ENCODE results near the gene KIF5B. TPM values are rescaled to one million over a fixed set of nuclear protein-coding genes. Genes with fewer than 3 reads are reported as not detected.

The KIF5B gene
- total and polyA plus RNA-seq, 2 of the 8 experiments (the other 6 are each of a cell fraction or from before 2014, with no cell fraction given) = 9.8 to 68.4 TPM

DNA sequence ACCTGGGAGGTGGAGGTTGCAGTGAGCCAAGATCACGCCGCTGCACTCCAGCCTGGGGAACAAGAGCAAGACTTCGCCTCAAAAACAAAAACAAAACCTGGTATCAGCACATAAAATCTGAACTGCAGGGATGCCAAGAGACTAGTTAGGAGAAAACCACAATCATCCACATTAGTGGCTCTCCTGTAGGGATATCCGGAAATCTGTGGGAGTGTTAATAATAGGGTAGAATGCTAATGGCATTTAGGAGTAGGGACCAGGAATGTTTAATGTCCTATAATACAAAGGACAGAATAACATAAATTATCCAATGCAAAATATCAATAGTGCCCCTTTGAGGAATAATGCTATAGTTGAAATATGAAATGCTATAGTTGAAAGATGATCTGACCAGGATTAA is 24.3 kb downstream of the KIF5B start:
- H2BK5ac ChIP-seq (ENCODE audit: low read depth, low read length) = no peak overlapping the region
- H3K9ac ChIP-seq (replicated peaks in 1 of 4; ENCODE audit: extremely low read depth in 1 of 4, low read depth in 3 of 4, low read length in 3 of 4) = no peak overlapping the region
- no peak overlapping the region for H2BK20ac ChIP-seq (ENCODE audit: low read length)
- H3K79me2 ChIP-seq (ENCODE audit: control insufficient read depth in 1 of 2, insufficient read depth in 2 of 2, low read length in 2 of 2) = peaks cover 3 to 13% of the 10 kb centered on the region in 2 experiments; a peak in 2 of 4 replicates
- ChIA-PET POLR2A (ENCODE audit: partially characterized antibody) (interaction anchor here (0.5 kb wide), 1 partner anchor 9 kb away, joined by 3 read pairs; no protein-coding TSS in a partner anchor), CTCF (ENCODE audit: partially characterized antibody) (no interaction called here)
- no peak overlapping the region for H3K4me3 ChIP-seq (ENCODE audit: extremely low read depth in 1 of 4, insufficient read depth in 2 of 4, low read depth in 3 of 4, low read length in 4 of 4)
- H4K20me1 ChIP-seq (replicated peaks in 1 of 2; ENCODE audit: control insufficient read depth in 1 of 2, insufficient read depth in 2 of 2, low read length in 2 of 2) = peaks cover 2% of the 10 kb centered on the region in 2 experiments
- no peak overlapping the region for H3K23ac ChIP-seq (ENCODE audit: insufficient read length)
- 99% methylated on average over 4 of the region's 4 CpGs; no CpG with 5 or more reads in 1 of the 2 experiments for WGBS, 2 experiments (ENCODE audit: extremely low coverage in 1 of 2, insufficient coverage in 1 of 2, insufficient read length in 1 of 2, insufficient replicate concordance in 2 of 2, low coverage in 1 of 2, low lambda C conversion rate in 2 of 2, missing lambda C conversion rate in 1 of 2)
- H3K79me1 ChIP-seq (ENCODE audit: low read depth, low read length) = no peaks in the 10 kb centered on the region
- H2AFZ ChIP-seq (ENCODE audit: low read length) = no peak overlapping the region
- H3K18ac ChIP-seq (ENCODE audit: extremely low read depth, low read length) = no peak overlapping the region
- H3K14ac ChIP-seq (ENCODE audit: insufficient read length) = no peak overlapping the region
- no peak overlapping the region for H4K8ac ChIP-seq (ENCODE audit: extremely low read depth, insufficient read depth, low read length)
- no peaks in the 10 kb centered on the region for H3K9me3 ChIP-seq (ENCODE audit: insufficient read depth in 2 of 2, low read depth in 1 of 2, low read length in 1 of 2)
- no peak overlapping the region for H4K5ac ChIP-seq (ENCODE audit: insufficient read length, low read depth, low read length)
- no peaks in the 10 kb centered on the region for H3K4me1 ChIP-seq (replicated peaks in 1 of 4; ENCODE audit: control insufficient read depth in 3 of 4, insufficient read depth in 4 of 4, low read length in 3 of 4)
- H3K27ac ChIP-seq (ENCODE audit: low read depth, low read length) = no peak overlapping the region
- no peak for FAIRE-seq
- H2BK120ac ChIP-seq (replicated peaks; ENCODE audit: low read depth, low read length) = no peak overlapping the region
- H3K23me2 ChIP-seq (ENCODE audit: low read depth, low read length) = no peaks in the 10 kb centered on the region
- H3K4ac ChIP-seq (replicated peaks; ENCODE audit: insufficient read length, low read depth, low read length) = no peak overlapping the region
- H3K56ac ChIP-seq (replicated peaks; ENCODE audit: insufficient read length, low read depth, low read length) = no peak overlapping the region
- H3K27me3 ChIP-seq (replicated peaks in 1 of 4; ENCODE audit: control insufficient read depth in 3 of 4, extremely low read depth in 1 of 4, insufficient read depth in 3 of 4, low read length in 3 of 4) = no peaks in the 10 kb centered on the region
- no peak overlapping the region for H2BK12ac ChIP-seq (ENCODE audit: low read depth, low read length)
- no peak overlapping the region for H2BK15ac ChIP-seq (ENCODE audit: low read length)
- H2AK5ac ChIP-seq (ENCODE audit: low read depth, low read length) = no peak overlapping the region
- H4K91ac ChIP-seq (replicated peaks; ENCODE audit: insufficient read length, low read length) = no peak overlapping the region
- DNase-seq (ENCODE audit: low read depth in 1 of 2, low spot score in 2 of 2) = no peak
- H3K4me2 ChIP-seq (ENCODE audit: insufficient read depth in 1 of 2, low read depth in 2 of 2, low read length in 2 of 2) = no peak overlapping the region
- H3K36me3 ChIP-seq (ENCODE audit: control insufficient read depth in 2 of 4, insufficient read depth in 4 of 4, low read length in 3 of 4) = peaks cover 41 to 98% (median 78%) of the 10 kb centered on the region in 4 experiments
- TF ChIP-seq SIN3A (conservative IDR thresholded peaks at IDR 0.05 in 1 of 2, IDR thresholded peaks at IDR 0.05 in 1 of 2; ENCODE audit: low read depth in 1 of 2, low read length in 2 of 2) (no peak), SUZ12 (IDR thresholded peaks at IDR 0.05; ENCODE audit: low read length) (no peak), BACH1 (IDR thresholded peaks at IDR 0.05; ENCODE audit: low read length) (no peak), HDAC2 (IDR thresholded peaks at IDR 0.05; ENCODE audit: borderline replicate concordance in 1 of 2, low read depth in 2 of 2, low read length in 2 of 2) (no peak), SIRT6 (IDR thresholded peaks at IDR 0.05; ENCODE audit: low read length) (no peak), RFX5 (IDR thresholded peaks at IDR 0.05; ENCODE audit: borderline replicate concordance, low read depth, low read length) (no peak), CBX5 (IDR thresholded peaks at IDR 0.05; ENCODE audit: low read depth, low read length) (no peak), SP4 (IDR thresholded peaks at IDR 0.05; ENCODE audit: low read length) (no peak), MAX (IDR thresholded peaks at IDR 0.05) (no peak), JUND (IDR thresholded peaks at IDR 0.05; ENCODE audit: low read length) (no peak), BCL11A (IDR thresholded peaks at IDR 0.05; ENCODE audit: low read depth in 2 of 2, low read length in 2 of 2) (no peak), CHD2 (IDR thresholded peaks at IDR 0.05; ENCODE audit: low read length) (no peak), RNF2 (IDR thresholded peaks at IDR 0.05; ENCODE audit: borderline replicate concordance, low read depth, low read length, missing control alignments, poor library complexity, severe bottlenecking) (no peak), CHD1 (IDR thresholded peaks at IDR 0.05; ENCODE audit: low read depth, low read length) (no peak)
